ENCODE results near the gene AKT3.

AKT3 gene

GRCh38 chr1:243572940-243573339 lies 277.1 kb downstream of the AKT3 start:
- no peak for DNase-seq (ENCODE audit: insufficient read length, low spot score)
- FAIRE-seq, result no peak
- TF ChIP-seq PAX5 (IDR thresholded peaks at IDR 0.05; ENCODE audit: insufficient read depth, low read length, severe bottlenecking), result no peak
- TF ChIP-seq POLR2AphosphoS5 (IDR thresholded peaks at IDR 0.05; ENCODE audit: low read depth, low read length), result no peak
- no peak for TF ChIP-seq TAF1 (IDR thresholded peaks at IDR 0.05; ENCODE audit: low read depth, low read length)
- no peak for TF ChIP-seq SPI1 (IDR thresholded peaks at IDR 0.05; ENCODE audit: low read depth, low read length)
- TF ChIP-seq POLR2A (IDR thresholded peaks at IDR 0.05; ENCODE audit: low read depth, low read length), result no peak
- TF ChIP-seq POU2F2 (IDR thresholded peaks at IDR 0.05; ENCODE audit: low read depth, low read length), result no peak

GRCh38 chr1:243568793-243569192 lies 281.2 kb downstream of the AKT3 start:
- FAIRE-seq (no peak), DNase-seq (ENCODE audit: insufficient read length, low spot score) (no peak)
- TF ChIP-seq TAF1 (IDR thresholded peaks at IDR 0.05; ENCODE audit: low read depth, low read length), result no peak
- TF ChIP-seq POU2F2 (IDR thresholded peaks at IDR 0.05; ENCODE audit: low read depth, low read length), result no peak
- no peak for TF ChIP-seq POLR2A (IDR thresholded peaks at IDR 0.05; ENCODE audit: low read depth, low read length)
- no peak for TF ChIP-seq PAX5 (IDR thresholded peaks at IDR 0.05; ENCODE audit: insufficient read depth, low read length, severe bottlenecking)
- no peak for TF ChIP-seq SPI1 (IDR thresholded peaks at IDR 0.05; ENCODE audit: low read depth, low read length)
- no peak for TF ChIP-seq POLR2AphosphoS5 (IDR thresholded peaks at IDR 0.05; ENCODE audit: low read depth, low read length)

- no peak for DNase-seq (ENCODE audit: insufficient read length, low spot score)
- TF ChIP-seq TAF1 (IDR thresholded peaks at IDR 0.05; ENCODE audit: low read depth, low read length) (no peak), SPI1 (IDR thresholded peaks at IDR 0.05; ENCODE audit: low read depth, low read length) (no peak), POLR2A (IDR thresholded peaks at IDR 0.05; ENCODE audit: low read depth, low read length) (no peak), POU2F2 (IDR thresholded peaks at IDR 0.05; ENCODE audit: low read depth, low read length) (no peak), POLR2AphosphoS5 (IDR thresholded peaks at IDR 0.05; ENCODE audit: low read depth, low read length) (no peak), PAX5 (IDR thresholded peaks at IDR 0.05; ENCODE audit: insufficient read depth, low read length, severe bottlenecking) (no peak)
- FAIRE-seq, result no peak
Observed at GRCh38 chr1:243564814-243565213, 285.2 kb downstream of the AKT3 start.

GRCh38 chr1:243563732-243564131 lies 286.3 kb downstream of the AKT3 start:
- TF ChIP-seq TAF1 (IDR thresholded peaks at IDR 0.05; ENCODE audit: low read depth, low read length) (no peak), PAX5 (IDR thresholded peaks at IDR 0.05; ENCODE audit: insufficient read depth, low read length, severe bottlenecking) (no peak), POLR2A (IDR thresholded peaks at IDR 0.05; ENCODE audit: low read depth, low read length) (no peak), SPI1 (IDR thresholded peaks at IDR 0.05; ENCODE audit: low read depth, low read length) (no peak), POLR2AphosphoS5 (IDR thresholded peaks at IDR 0.05; ENCODE audit: low read depth, low read length) (no peak)
- no peak for DNase-seq (ENCODE audit: insufficient read length, low spot score)
- FAIRE-seq, result no peak

GRCh38 chr1:243562473-243562872 lies 287.6 kb downstream of the AKT3 start:
- TF ChIP-seq SPI1 (IDR thresholded peaks at IDR 0.05; ENCODE audit: low read depth, low read length), result no peak
- no peak for TF ChIP-seq PAX5 (IDR thresholded peaks at IDR 0.05; ENCODE audit: insufficient read depth, low read length, severe bottlenecking)
- no peak for TF ChIP-seq POU2F2 (IDR thresholded peaks at IDR 0.05; ENCODE audit: low read depth, low read length)
- no peak for TF ChIP-seq POLR2A (IDR thresholded peaks at IDR 0.05; ENCODE audit: low read depth, low read length)
- no peak for TF ChIP-seq TAF1 (IDR thresholded peaks at IDR 0.05; ENCODE audit: low read depth, low read length)
- TF ChIP-seq POLR2AphosphoS5 (IDR thresholded peaks at IDR 0.05; ENCODE audit: low read depth, low read length), result no peak
- no peak for FAIRE-seq
- DNase-seq (ENCODE audit: insufficient read length, low spot score), result no peak

- no peak for FAIRE-seq
- TF ChIP-seq PAX5 (IDR thresholded peaks at IDR 0.05; ENCODE audit: insufficient read depth, low read length, severe bottlenecking), result no peak
- no peak for DNase-seq (ENCODE audit: insufficient read length, low spot score)
Observed at GRCh38 chr1:243561588-243562319, 288.3 kb downstream of the AKT3 start.

GRCh38 chr1:243559575-243560162 lies 290.4 kb downstream of the AKT3 start:
- FAIRE-seq (no peak), DNase-seq (ENCODE audit: insufficient read length, low spot score) (no peak)
- TF ChIP-seq SPI1 (IDR thresholded peaks at IDR 0.05; ENCODE audit: low read depth, low read length) (no peak), POLR2AphosphoS5 (IDR thresholded peaks at IDR 0.05; ENCODE audit: low read depth, low read length) (no peak)

- TF ChIP-seq TAF1 (IDR thresholded peaks at IDR 0.05; ENCODE audit: low read depth, low read length) (no peak), PAX5 (IDR thresholded peaks at IDR 0.05; ENCODE audit: insufficient read depth, low read length, severe bottlenecking) (no peak), POLR2AphosphoS5 (IDR thresholded peaks at IDR 0.05; ENCODE audit: low read depth, low read length) (no peak), POLR2A (IDR thresholded peaks at IDR 0.05; ENCODE audit: low read depth, low read length) (no peak), SPI1 (IDR thresholded peaks at IDR 0.05; ENCODE audit: low read depth, low read length) (no peak), POU2F2 (IDR thresholded peaks at IDR 0.05; ENCODE audit: low read depth, low read length) (no peak)
- DNase-seq (ENCODE audit: insufficient read length, low spot score) (no peak), FAIRE-seq (no peak)
Observed at GRCh38 chr1:243558576-243558975, 291.5 kb downstream of the AKT3 start.

GRCh38 chr1:243557866-243558265 lies 292.2 kb downstream of the AKT3 start:
- no peak for TF ChIP-seq POU2F2 (IDR thresholded peaks at IDR 0.05; ENCODE audit: low read depth, low read length)
- FAIRE-seq, result no peak
- no peak for DNase-seq (ENCODE audit: insufficient read length, low spot score)

- FAIRE-seq, result no peak
- DNase-seq (ENCODE audit: insufficient read length, low spot score), result no peak
- TF ChIP-seq TAF1 (IDR thresholded peaks at IDR 0.05; ENCODE audit: low read depth, low read length) (no peak), PAX5 (IDR thresholded peaks at IDR 0.05; ENCODE audit: insufficient read depth, low read length, severe bottlenecking) (no peak), POU2F2 (IDR thresholded peaks at IDR 0.05; ENCODE audit: low read depth, low read length) (no peak)
Observed at GRCh38 chr1:243554686-243555085, 295.4 kb downstream of the AKT3 start.

All from GM12891 (cell line).